Nephron progenitor cell (in vitro differentiated cells): Measurements from ENCODE around the gene MRPS35.

Experiments
- DNase-seq: peaks from one replicate; pipeline ENCODE4 v3.0.0; 2021
- H3K27ac Mint-ChIP-seq: 2 replicates; pipeline ENCODE4 v1.8.0; 2021; ENCODE audit warnings: mild to moderate bottlenecking, moderate library complexity, mixed read lengths
- H3K27me3 Mint-ChIP-seq: 2 replicates; pipeline ENCODE4 v1.8.0; 2021; ENCODE audit warnings: mild to moderate bottlenecking, low read depth, mixed read lengths; ENCODE audit not compliant: poor library complexity
- H3K36me3 Mint-ChIP-seq: 2 replicates; pipeline ENCODE4 v1.8.0; 2021; ENCODE audit warnings: low read depth, mixed read lengths
- H3K4me1 Mint-ChIP-seq: 2 replicates; pipeline ENCODE4 v1.8.0; 2021; ENCODE audit warnings: mixed read lengths
- H3K4me3 Mint-ChIP-seq: 2 replicates; pipeline ENCODE4 v1.8.0; 2021; ENCODE audit warnings: mild to moderate bottlenecking, moderate library complexity, mixed read lengths
- H3K9me3 Mint-ChIP-seq: 2 replicates; pipeline ENCODE4 v1.8.0; 2021; ENCODE audit warnings: mild to moderate bottlenecking, moderate library complexity, mixed read lengths
- TF ChIP-seq, protein P1 (sequence below): fragments of 200-600 bp; sonication (generic); IDR thresholded peaks from 2 replicates; pipeline ENCODE4 v1.5.0; 2021; ENCODE audit warnings: antibody characterized with exemption

Gene MRPS35

DNA sequence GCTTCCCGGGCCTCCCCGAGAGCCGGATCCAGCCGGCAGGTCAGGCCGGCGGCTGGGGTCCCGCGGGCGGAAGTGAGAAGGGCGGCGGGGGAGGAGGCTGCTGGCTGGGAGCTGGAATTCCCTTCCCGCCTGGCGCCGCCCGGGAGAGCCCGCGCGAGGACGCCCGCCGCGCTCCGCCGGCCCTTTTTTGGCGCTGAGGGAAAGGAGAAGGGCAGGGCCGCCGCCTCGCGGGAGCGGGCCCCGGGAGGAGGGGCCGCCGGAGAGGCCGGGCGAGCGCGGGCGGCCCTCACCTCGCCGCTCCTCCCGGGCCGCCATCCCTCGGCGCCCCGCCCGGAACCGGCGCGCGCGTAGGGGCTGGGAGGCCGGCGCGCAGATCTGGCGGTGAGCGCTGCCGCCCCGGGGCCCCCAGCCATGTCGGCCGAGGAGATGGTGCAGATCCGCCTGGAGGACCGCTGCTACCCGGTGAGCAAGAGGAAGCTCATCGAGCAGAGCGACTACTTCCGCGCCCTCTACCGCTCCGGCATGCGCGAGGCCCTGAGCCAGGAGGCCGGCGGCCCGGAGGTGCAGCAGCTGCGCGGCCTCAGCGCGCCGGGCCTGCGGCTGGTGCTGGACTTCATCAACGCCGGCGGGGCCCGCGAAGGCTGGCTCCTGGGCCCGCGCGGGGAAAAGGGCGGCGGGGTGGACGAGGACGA is 69.4 kb downstream of the MRPS35 start, which contains the start of the genes KLHL42 and MANSC4:
Gene KLHL42 (plus strand): TSS at position 314 of the 692 bp plus-strand sequence. CDS start 98 bp downstream, at position 412.
Gene MANSC4 (minus strand): TSS at position 317 of the 692 bp plus-strand sequence. CDS start 8,960 bp downstream, outside the sequence.
- TF ChIP-seq, protein P1, sequence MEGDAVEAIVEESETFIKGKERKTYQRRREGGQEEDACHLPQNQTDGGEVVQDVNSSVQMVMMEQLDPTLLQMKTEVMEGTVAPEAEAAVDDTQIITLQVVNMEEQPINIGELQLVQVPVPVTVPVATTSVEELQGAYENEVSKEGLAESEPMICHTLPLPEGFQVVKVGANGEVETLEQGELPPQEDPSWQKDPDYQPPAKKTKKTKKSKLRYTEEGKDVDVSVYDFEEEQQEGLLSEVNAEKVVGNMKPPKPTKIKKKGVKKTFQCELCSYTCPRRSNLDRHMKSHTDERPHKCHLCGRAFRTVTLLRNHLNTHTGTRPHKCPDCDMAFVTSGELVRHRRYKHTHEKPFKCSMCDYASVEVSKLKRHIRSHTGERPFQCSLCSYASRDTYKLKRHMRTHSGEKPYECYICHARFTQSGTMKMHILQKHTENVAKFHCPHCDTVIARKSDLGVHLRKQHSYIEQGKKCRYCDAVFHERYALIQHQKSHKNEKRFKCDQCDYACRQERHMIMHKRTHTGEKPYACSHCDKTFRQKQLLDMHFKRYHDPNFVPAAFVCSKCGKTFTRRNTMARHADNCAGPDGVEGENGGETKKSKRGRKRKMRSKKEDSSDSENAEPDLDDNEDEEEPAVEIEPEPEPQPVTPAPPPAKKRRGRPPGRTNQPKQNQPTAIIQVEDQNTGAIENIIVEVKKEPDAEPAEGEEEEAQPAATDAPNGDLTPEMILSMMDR = no peak
- DNase-seq = peak; percentile 84
- H3K4me1 Mint-ChIP-seq = peaks cover 50% of the 10 kb centered on the region
- peaks cover 3% of the 10 kb centered on the region for H3K9me3 Mint-ChIP-seq
- H3K27me3 Mint-ChIP-seq = peaks cover 2% of the 10 kb centered on the region
- peaks cover 30% of the 10 kb centered on the region for H3K36me3 Mint-ChIP-seq
- peak within 1 kb of the TSS; percentile 93 for H3K27ac Mint-ChIP-seq
- H3K4me3 Mint-ChIP-seq = peak within 1 kb of the TSS; percentile 85

GRCh38 chr12:27780612-27781408 is 70.2 kb downstream of the MRPS35 start:
- peak overlapping the region; percentile 38 for H3K27ac Mint-ChIP-seq
- DNase-seq = peak; percentile 29
- H3K27me3 Mint-ChIP-seq = peaks cover 2% of the 10 kb centered on the region
- H3K36me3 Mint-ChIP-seq = peaks cover 36% of the 10 kb centered on the region
- peaks cover 50% of the 10 kb centered on the region for H3K4me1 Mint-ChIP-seq
- peak overlapping the region; percentile 82 for H3K4me3 Mint-ChIP-seq
- peaks cover 3% of the 10 kb centered on the region for H3K9me3 Mint-ChIP-seq
- TF ChIP-seq, protein P1 = no peak

DNA sequence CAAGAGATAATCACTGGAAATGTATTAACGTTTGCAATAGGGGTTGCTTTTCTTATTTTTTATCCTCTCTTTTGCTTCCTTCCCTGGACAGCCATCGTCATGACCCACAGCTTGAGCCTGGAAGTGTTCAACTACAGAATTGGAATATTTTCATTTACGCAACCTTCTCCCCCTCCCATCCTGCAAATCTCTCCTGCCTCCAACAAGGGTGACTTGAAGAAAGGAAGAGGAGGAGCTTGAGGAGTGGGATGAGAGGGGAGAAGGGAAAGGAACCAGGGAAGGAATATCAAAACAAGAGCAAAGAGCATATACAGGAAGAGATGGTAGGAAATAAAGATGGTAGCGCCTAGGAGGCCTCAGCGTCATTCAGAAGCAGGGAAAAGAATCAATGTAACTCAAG is 71.0 kb downstream of the MRPS35 start:
- H3K36me3 Mint-ChIP-seq = peaks cover 43% of the 10 kb centered on the region
- H3K27me3 Mint-ChIP-seq = peaks cover 2% of the 10 kb centered on the region
- no peak overlapping the region for H3K27ac Mint-ChIP-seq
- TF ChIP-seq, protein P1 = no peak
- DNase-seq = no peak
- H3K4me3 Mint-ChIP-seq = peak overlapping the region; percentile 82
- H3K4me1 Mint-ChIP-seq = peaks cover 50% of the 10 kb centered on the region
- peaks cover 3% of the 10 kb centered on the region for H3K9me3 Mint-ChIP-seq

DNA sequence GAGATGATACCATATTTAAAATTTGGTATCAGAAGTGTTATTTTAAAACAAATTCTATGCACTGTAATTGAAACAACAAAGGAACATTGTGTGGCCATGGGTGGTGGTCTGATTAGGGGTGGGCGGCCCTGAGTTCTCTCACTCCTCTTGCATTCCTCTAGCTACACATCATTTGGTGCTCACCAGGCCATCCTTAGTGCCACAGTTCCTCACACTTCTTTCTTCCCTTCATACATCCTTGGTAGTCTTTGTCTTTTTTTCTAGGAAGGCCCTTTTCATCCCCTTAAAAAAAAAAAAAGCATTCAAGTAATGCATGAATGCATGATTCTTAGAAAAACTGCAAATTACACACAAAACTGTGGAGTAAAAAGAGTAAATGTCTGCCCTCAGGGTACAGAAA is 71.8 kb downstream of the MRPS35 start:
- no peak for DNase-seq

DNA sequence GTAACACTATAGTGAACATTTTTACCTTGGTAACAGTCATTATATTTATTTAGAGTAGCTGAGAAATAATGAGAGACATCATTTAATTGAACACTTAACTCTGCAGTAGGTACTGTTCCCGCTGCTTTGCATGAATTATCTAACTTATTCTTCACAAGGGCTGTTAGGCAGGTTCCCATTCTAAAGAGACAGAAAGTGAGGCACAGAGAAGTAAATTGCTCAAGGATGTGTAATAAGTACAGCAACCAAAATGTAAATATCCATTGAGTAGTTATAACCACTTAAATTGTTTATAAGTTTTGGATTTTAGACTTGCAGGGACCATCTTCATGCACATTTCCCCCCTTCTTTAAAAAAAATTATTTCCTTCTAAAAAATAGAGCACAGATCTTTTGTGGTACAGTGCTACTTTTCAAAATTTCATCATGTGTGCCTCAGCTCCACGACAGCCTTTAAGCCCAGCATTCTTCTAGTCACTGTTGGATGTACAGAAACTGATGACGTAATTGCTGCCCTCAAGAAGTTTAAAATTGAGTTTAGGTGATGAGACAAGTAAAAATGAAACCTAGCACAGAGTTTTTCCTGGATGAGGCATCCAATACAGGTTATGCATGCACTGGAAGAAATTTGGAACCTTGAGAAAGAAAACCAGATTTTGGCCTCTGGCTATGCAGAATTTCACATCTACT is 75.4 kb downstream of the MRPS35 start:
- DNase-seq = no peak
- no peak overlapping the region for H3K4me3 Mint-ChIP-seq
- peaks cover 28% of the 10 kb centered on the region for H3K4me1 Mint-ChIP-seq
- H3K27ac Mint-ChIP-seq = no peak overlapping the region
- TF ChIP-seq, protein P1 = no peak
- H3K9me3 Mint-ChIP-seq = peaks cover 3% of the 10 kb centered on the region
- no peaks in the 10 kb centered on the region for H3K27me3 Mint-ChIP-seq
- peaks cover 58% of the 10 kb centered on the region for H3K36me3 Mint-ChIP-seq

More for the DNA sequence above, 71.8 kb downstream of the MRPS35 start:
- H3K9me3 Mint-ChIP-seq = peaks cover 3% of the 10 kb centered on the region
- TF ChIP-seq, protein P1 = no peak
- peaks cover 47% of the 10 kb centered on the region for H3K4me1 Mint-ChIP-seq
- H3K4me3 Mint-ChIP-seq = peak overlapping the region; percentile 82
- peak overlapping the region; percentile 58 for H3K27ac Mint-ChIP-seq
- H3K36me3 Mint-ChIP-seq = peaks cover 44% of the 10 kb centered on the region
- peaks cover 2% of the 10 kb centered on the region for H3K27me3 Mint-ChIP-seq
